Mesenchymal stem cell (in vitro differentiated cells and primary cell): ENCODE data around the gene HEG1.

Source experiments
- DNase-seq: peaks from one replicate; pipeline ENCODE4 v3.0.0-alpha.2; 2013
- H2AFZ ChIP-seq: one replicate; pipeline ENCODE4 v1.6.1; 2013; ENCODE audit warnings: low read depth, mild to moderate bottlenecking, control low read depth, inconsistent platforms, low read length, moderate library complexity
- H2AK5ac ChIP-seq: 2 replicates; pipeline ENCODE4 v1.6.1; 2013; ENCODE audit warnings: low read length, moderate library complexity, mild to moderate bottlenecking, inconsistent platforms; ENCODE audit not compliant: severe bottlenecking
- H2BK120ac ChIP-seq: one replicate; pipeline ENCODE4 v1.6.1; 2013; ENCODE audit warnings: low read depth, mild to moderate bottlenecking, inconsistent platforms, low read length, moderate library complexity
- H2BK12ac ChIP-seq, 2 experiments: one replicate each; pipeline ENCODE4 v1.6.1; 2013; ENCODE audit warnings: inconsistent platforms in 2 of 2, low read length in 2 of 2, mild to moderate bottlenecking in 2 of 2, moderate library complexity in 2 of 2, control low read depth in 1 of 2
- H2BK15ac ChIP-seq: one replicate; pipeline ENCODE4 v1.6.1; 2013; ENCODE audit warnings: mild to moderate bottlenecking, low read depth, inconsistent platforms; ENCODE audit not compliant: poor library complexity, severe bottlenecking
- H2BK5ac ChIP-seq: 2 replicates; pipeline ENCODE4 v1.6.1; 2013; ENCODE audit warnings: low read depth, mild to moderate bottlenecking, low read length, control low read depth, inconsistent platforms; ENCODE audit not compliant: poor library complexity, severe bottlenecking
- H3K14ac ChIP-seq, 2 experiments: one replicate each; pipeline ENCODE4 v1.6.1; 2013; ENCODE audit warnings: inconsistent platforms in 2 of 2, low read length in 2 of 2, control low read depth in 1 of 2, mild to moderate bottlenecking in 1 of 2, moderate library complexity in 1 of 2
- H3K18ac ChIP-seq, 2 experiments: one replicate each; pipeline ENCODE4 v1.6.1; 2013; ENCODE audit warnings: inconsistent platforms in 2 of 2, low read length in 2 of 2, control low read depth in 1 of 2, low read depth in 1 of 2, mild to moderate bottlenecking in 1 of 2
- H3K23ac ChIP-seq, 2 experiments: one replicate each; pipeline ENCODE4 v1.6.1; 2013; ENCODE audit warnings: inconsistent platforms in 2 of 2, low read length in 2 of 2, mild to moderate bottlenecking in 2 of 2, moderate library complexity in 2 of 2, control low read depth in 1 of 2
- H3K27ac ChIP-seq: 2 replicates; pipeline ENCODE4 v1.5.1; 2013; ENCODE audit warnings: mild to moderate bottlenecking, moderate library complexity, low read length, control low read depth, inconsistent platforms; ENCODE audit not compliant: poor library complexity, severe bottlenecking
- H3K27me3 ChIP-seq, 2 experiments: 2 replicates each; pipeline versions ENCODE4 v1.6.1 to v1.7.0; 2013; ENCODE audit warnings: low read length in 2 of 2, mild to moderate bottlenecking in 2 of 2, moderate library complexity in 2 of 2, control low read depth in 1 of 2, inconsistent platforms in 1 of 2; ENCODE audit not compliant: control insufficient read depth in 1 of 2, insufficient read depth in 1 of 2
- H3K36me3 ChIP-seq, 2 experiments: 2 replicates each; pipeline versions ENCODE4 v1.6.1 to v1.7.0; 2013; ENCODE audit warnings: low read length in 2 of 2, control low read depth in 1 of 2, inconsistent platforms in 1 of 2, low read depth in 1 of 2, mild to moderate bottlenecking in 1 of 2; ENCODE audit not compliant: insufficient read depth in 2 of 2, control insufficient read depth in 1 of 2
- H3K4ac ChIP-seq, 2 experiments: one replicate each; pipeline ENCODE4 v1.6.1; 2013; ENCODE audit warnings: inconsistent platforms in 2 of 2, low read length in 2 of 2, mild to moderate bottlenecking in 2 of 2, moderate library complexity in 2 of 2, control low read depth in 1 of 2, low read depth in 1 of 2
- H3K4me1 ChIP-seq: 2 replicates; pipeline ENCODE4 v1.6.1; 2013; ENCODE audit warnings: low read depth, low read length, control low read depth; ENCODE audit not compliant: control insufficient read depth, insufficient read depth
- H3K4me2 ChIP-seq: 2 replicates; pipeline ENCODE4 v1.6.1; 2013; ENCODE audit warnings: low read length, mild to moderate bottlenecking, inconsistent platforms; ENCODE audit not compliant: poor library complexity, severe bottlenecking
- H3K4me3 ChIP-seq, 2 experiments: 2 replicates each; pipeline versions ENCODE4 v1.5.1 to v1.7.0; 2013; ENCODE audit warnings: low read length in 2 of 2, mild to moderate bottlenecking in 2 of 2, control low read depth in 1 of 2, low read depth in 1 of 2; ENCODE audit not compliant: insufficient read depth in 1 of 2
- H3K79me1 ChIP-seq: replicated peaks from 2 replicates; pipeline ENCODE4 v1.6.1; 2013; ENCODE audit warnings: mild to moderate bottlenecking, control low read depth, low read length, inconsistent platforms; ENCODE audit not compliant: poor library complexity, severe bottlenecking
- H3K9ac ChIP-seq: 2 replicates; pipeline ENCODE4 v1.7.0; 2013; ENCODE audit warnings: mild to moderate bottlenecking, low read length, moderate library complexity
- H3K9me3 ChIP-seq: 2 replicates; pipeline ENCODE4 v1.7.0; 2013; ENCODE audit warnings: mild to moderate bottlenecking, low read length; ENCODE audit not compliant: control insufficient read depth
- H4K8ac ChIP-seq: one replicate; pipeline ENCODE4 v1.6.1; 2013; ENCODE audit warnings: inconsistent platforms, mild to moderate bottlenecking, low read length, moderate library complexity
- H4K91ac ChIP-seq: one replicate; pipeline ENCODE4 v1.6.1; 2013; ENCODE audit warnings: mild to moderate bottlenecking, low read length, inconsistent platforms
- WGBS: methylation state at CpG from one replicate; pipeline ENCODE4 v1.1.7; 2013; ENCODE audit warnings: mixed read lengths; 5-methylcytosine and 5-hydroxymethylcytosine counted together

HEG1 gene

DNA sequence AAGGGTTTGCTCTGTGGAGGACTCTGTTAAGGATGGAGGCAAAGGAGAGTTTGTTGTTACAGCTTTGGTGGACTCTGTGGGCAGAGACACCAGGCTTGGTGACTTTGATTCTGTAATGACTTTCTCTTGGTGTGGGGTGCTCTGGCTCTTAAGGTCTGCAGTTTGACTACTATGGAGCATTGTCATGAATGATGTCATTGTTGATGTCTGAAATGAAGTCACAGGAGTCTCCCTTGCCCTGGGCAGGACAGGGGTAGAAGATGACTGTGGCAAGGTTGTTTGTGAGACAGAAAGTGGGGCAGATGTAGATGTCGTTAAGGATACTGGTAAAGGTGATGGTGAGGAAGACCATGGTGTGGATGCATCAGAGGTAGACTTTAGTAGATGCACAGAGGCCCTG, 42.7 kb downstream of the HEG1 start:
- Histone ChIP-seq H2BK120ac (no peak overlapping the region), H3K18ac (no peak overlapping the region), H3K4me2 (no peak overlapping the region), H3K27ac (no peak overlapping the region), H2BK15ac (no peak overlapping the region), H3K27me3 (no peaks in the 10 kb centered on the region), H2AFZ (no peak overlapping the region), H3K36me3 (peaks cover 44 to 95% of the 10 kb centered on the region in 2 experiments), H3K4ac (no peak overlapping the region), H3K9me3 (no peaks in the 10 kb centered on the region), H2AK5ac (no peak overlapping the region), H4K8ac (no peak overlapping the region), H3K9ac (no peak overlapping the region), H3K23ac (no peak overlapping the region), H3K79me1 (peaks cover 19% of the 10 kb centered on the region), H3K14ac (no peak overlapping the region), H3K4me1 (peaks cover 10% of the 10 kb centered on the region), H2BK5ac (no peak overlapping the region), H3K4me3 (no peak overlapping the region), H2BK12ac (no peak overlapping the region), H4K91ac (no peak overlapping the region)
- DNase-seq, result peak; percentile 33
- 77% methylated on average over 1 of the region's 1 CpG for WGBS

DNA sequence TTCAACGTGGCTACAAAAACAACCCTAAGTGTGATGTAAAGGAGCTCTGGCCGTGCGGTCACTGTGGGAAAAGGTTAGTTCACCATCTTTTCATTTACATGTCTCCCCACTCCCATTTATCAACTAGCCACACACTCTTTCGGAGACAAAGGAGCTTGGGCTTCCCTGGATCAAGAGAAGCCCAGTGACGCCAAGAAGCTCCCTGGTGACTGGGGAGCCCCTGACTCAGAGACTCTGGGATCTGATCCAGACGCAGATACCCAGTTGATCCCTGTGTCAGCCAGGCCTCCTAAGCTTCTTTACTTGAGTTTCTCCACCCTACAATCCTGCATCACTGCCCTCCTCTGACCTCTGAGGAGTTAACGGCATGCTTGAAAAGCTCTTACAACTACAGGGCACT, 43.9 kb downstream of the HEG1 start:
- Histone ChIP-seq H4K8ac (no peak overlapping the region), H3K36me3 (peaks cover 47 to 98% of the 10 kb centered on the region in 2 experiments), H2BK5ac (no peak overlapping the region), H3K9me3 (no peaks in the 10 kb centered on the region), H3K18ac (no peak overlapping the region), H3K79me1 (peaks cover 17% of the 10 kb centered on the region), H2BK120ac (no peak overlapping the region), H2BK15ac (no peak overlapping the region), H3K9ac (peak overlapping the region; percentile 17), H3K4me2 (no peak overlapping the region), H2AK5ac (no peak overlapping the region), H3K14ac (no peak overlapping the region), H2AFZ (no peak overlapping the region), H2BK12ac (no peak overlapping the region), H3K27me3 (no peaks in the 10 kb centered on the region), H3K27ac (no peak overlapping the region), H4K91ac (no peak overlapping the region), H3K4me3 (no peak overlapping the region), H3K4ac (no peak overlapping the region), H3K4me1 (peaks cover 12% of the 10 kb centered on the region), H3K23ac (no peak overlapping the region)
- peak; percentile 25 for DNase-seq
- WGBS, result 72% methylated on average over 7 of the region's 7 CpGs

DNA sequence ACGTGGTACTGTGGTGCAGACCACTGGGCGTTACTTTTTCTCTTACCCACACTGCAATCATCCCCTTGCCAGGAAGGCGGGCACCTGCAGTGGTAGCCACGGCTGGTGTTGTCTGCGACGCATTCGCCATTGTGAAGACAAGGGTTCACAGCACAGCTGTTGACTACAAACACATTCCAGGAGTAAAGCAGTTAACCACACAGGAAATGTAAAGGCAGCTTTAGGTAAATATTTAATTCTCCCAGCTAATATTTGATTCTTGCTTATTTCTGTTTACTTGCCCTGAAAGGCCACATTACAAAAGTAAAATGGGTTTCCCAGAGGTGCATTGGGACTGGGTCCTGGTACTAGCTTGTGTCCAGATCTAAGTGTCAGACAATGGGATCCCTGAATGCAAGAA, 45.4 kb downstream of the HEG1 start:
- Histone ChIP-seq H3K36me3 (peaks cover 50 to 97% of the 10 kb centered on the region in 2 experiments), H4K8ac (peak overlapping the region; percentile 33), H3K14ac (no peak overlapping the region), H3K4me1 (peaks cover 14% of the 10 kb centered on the region), H3K4ac (no peak overlapping the region), H2AFZ (no peak overlapping the region), H2BK15ac (peak overlapping the region; percentile 31), H2BK12ac (peak overlapping the region in 1 of 2 experiments; percentile 46), H3K23ac (peak overlapping the region in 1 of 2 experiments; percentile 53), H3K9ac (no peak overlapping the region), H2BK5ac (no peak overlapping the region), H3K4me2 (no peak overlapping the region), H3K79me1 (peaks cover 16% of the 10 kb centered on the region), H2BK120ac (no peak overlapping the region), H4K91ac (no peak overlapping the region), H3K27me3 (no peaks in the 10 kb centered on the region), H2AK5ac (no peak overlapping the region), H3K9me3 (no peaks in the 10 kb centered on the region), H3K27ac (no peak overlapping the region), H3K4me3 (no peak overlapping the region), H3K18ac (no peak overlapping the region)
- WGBS, result 91% methylated on average over 7 of the region's 7 CpGs
- no peak for DNase-seq

DNA sequence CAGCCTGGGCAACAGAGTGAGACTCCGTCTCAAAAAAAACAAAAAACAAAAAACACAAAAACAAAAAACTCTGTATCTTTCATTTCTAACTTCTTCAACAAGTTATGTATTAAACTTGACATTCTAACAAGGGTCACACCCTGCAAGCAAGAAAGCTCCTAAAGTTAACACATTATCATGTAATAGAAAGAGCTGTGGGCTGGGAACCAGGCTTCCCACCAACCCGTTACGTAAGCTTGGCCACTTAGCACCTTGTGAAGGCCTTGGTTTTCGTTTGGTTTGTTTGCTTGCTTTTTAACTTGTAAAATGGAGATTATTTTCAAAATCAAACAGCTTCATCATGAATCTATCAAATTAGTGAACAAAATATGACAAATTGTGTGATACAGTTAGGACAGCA, 47.0 kb downstream of the HEG1 start:
- Histone ChIP-seq H2AK5ac (no peak overlapping the region), H4K8ac (no peak overlapping the region), H2BK15ac (no peak overlapping the region), H3K4me3 (no peak overlapping the region), H3K36me3 (peaks cover 40 to 97% of the 10 kb centered on the region in 2 experiments), H3K4me1 (peaks cover 18% of the 10 kb centered on the region), H4K91ac (no peak overlapping the region), H3K79me1 (peaks cover 11% of the 10 kb centered on the region), H2BK12ac (no peak overlapping the region), H3K23ac (no peak overlapping the region), H3K18ac (no peak overlapping the region), H3K27me3 (no peaks in the 10 kb centered on the region), H2AFZ (no peak overlapping the region), H3K9me3 (no peaks in the 10 kb centered on the region), H2BK5ac (no peak overlapping the region), H3K4ac (no peak overlapping the region), H3K4me2 (no peak overlapping the region), H3K9ac (no peak overlapping the region), H3K14ac (no peak overlapping the region), H3K27ac (no peak overlapping the region), H2BK120ac (no peak overlapping the region)
- WGBS, result 100% methylated on average over 1 of the region's 4 CpGs
- no peak for DNase-seq
